ENCODE measurements around the gene STK33. TPM values are rescaled to one million over a fixed set of nuclear protein-coding genes. Genes with fewer than 3 reads are reported as not detected.

The STK33 gene
- total and polyA plus RNA-seq, 2 donors (not counting 3 experiments of a cell fraction or from before 2014, with no cell fraction given), result 0.63 to 3.4 TPM

DNA sequence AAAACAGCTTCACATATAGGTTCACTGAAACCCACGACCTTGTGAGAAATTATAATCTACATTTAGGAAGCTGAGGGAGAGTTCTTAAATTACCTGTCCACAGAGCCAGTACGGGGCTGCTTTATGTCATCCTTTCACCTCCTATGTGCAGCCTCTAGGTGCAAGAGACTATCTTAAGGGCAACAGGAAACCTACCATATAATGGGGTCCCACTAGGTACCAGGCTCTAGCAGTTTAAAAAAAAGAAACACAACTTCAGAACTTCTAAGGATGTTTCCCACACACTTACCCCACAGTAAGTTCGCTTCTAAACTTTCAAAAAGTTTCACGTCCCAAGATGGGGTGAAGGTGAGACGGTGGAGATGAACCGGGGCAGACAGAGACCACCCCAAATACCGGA is 573 bp downstream of the STK33 start:
- CTCF ChIA-PET, result interaction anchor here (1.6 kb wide), 1 partner anchor 9 kb away, joined by 5 read pairs; no protein-coding TSS in a partner anchor
- Histone ChIP-seq H2AFZ (ENCODE audit: low read depth, low read length) (peak overlapping the region; percentile 96), H3K4me2 (ENCODE audit: insufficient read depth, low read length) (peak overlapping the region; percentile 70), H3K79me2 (ENCODE audit: control insufficient read depth, insufficient read depth, low read length) (no peaks in the 10 kb centered on the region), H3K27ac (ENCODE audit: insufficient read depth, low read depth, low read length) (no peak overlapping the region), H3K36me3 (ENCODE audit: control insufficient read depth in 2 of 2, extremely low read depth in 1 of 2, insufficient read depth in 2 of 2, low read length in 2 of 2) (no peaks in the 10 kb centered on the region), H4K20me1 (replicated peaks; ENCODE audit: control insufficient read depth, extremely low read depth, insufficient read depth, low read length) (no peaks in the 10 kb centered on the region), H3K4me1 (ENCODE audit: control insufficient read depth, extremely low read depth, insufficient read depth, low read length) (peaks cover 6% of the 10 kb centered on the region), H3K27me3 (ENCODE audit: control insufficient read depth in 2 of 2, insufficient read depth in 2 of 2, low read length in 2 of 2) (peaks cover 29 to 34% of the 10 kb centered on the region in 2 experiments), H3K9me3 (replicated peaks; ENCODE audit: control insufficient read depth, insufficient read depth, low read length) (no peaks in the 10 kb centered on the region), H3K9me1 (replicated peaks; ENCODE audit: control insufficient read depth, extremely low read depth, insufficient read depth, low read length) (no peaks in the 10 kb centered on the region), H3K9ac (replicated peaks; ENCODE audit: extremely low read depth, insufficient read depth, low read length) (no peak overlapping the region), H3K4me3 (replicated peaks in 1 of 3; ENCODE audit: insufficient read depth in 1 of 3, low read depth in 1 of 3, low read length in 3 of 3) (peak overlapping the region; percentile 5 to 59 (median 48))
- FAIRE-seq (no peak), DNase-seq (ENCODE audit: low read depth, low spot score) (no peak)
- no TSS peak for BruUV-seq (replicated peaks)
- POLR2A ChIA-PET, result no interaction called here
- dilution Hi-C loops (cut with MboI; ENCODE audit: extremely low pct_ligation_motif_present, low sequenced_read_pairs), result no loop called here
- TF ChIP-seq, protein P1, sequence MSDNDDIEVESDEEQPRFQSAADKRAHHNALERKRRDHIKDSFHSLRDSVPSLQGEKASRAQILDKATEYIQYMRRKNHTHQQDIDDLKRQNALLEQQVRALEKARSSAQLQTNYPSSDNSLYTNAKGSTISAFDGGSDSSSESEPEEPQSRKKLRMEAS (IDR thresholded peaks at IDR 0.05; ENCODE audit: insufficient read depth, insufficient read length), result no peak
- TF ChIP-seq POLR2A (IDR thresholded peaks at IDR 0.05; ENCODE audit: low read depth, low read length), result no peak
- TF ChIP-seq JUN (IDR thresholded peaks at IDR 0.05; ENCODE audit: borderline replicate concordance, insufficient read depth, insufficient read length, low read depth), result no peak
- TF ChIP-seq EZH2 (IDR thresholded peaks at IDR 0.05; ENCODE audit: borderline replicate concordance, low read depth, low read length, severe bottlenecking), result no peak
- no peak for TF ChIP-seq GATA2 (IDR thresholded peaks at IDR 0.05; ENCODE audit: insufficient read depth, insufficient read length, low read depth, low read length)
- TF ChIP-seq POLR2AphosphoS5 (IDR thresholded peaks at IDR 0.05; ENCODE audit: insufficient read depth, low read depth, low read length), result no peak
- TF ChIP-seq FOS (IDR thresholded peaks at IDR 0.05; ENCODE audit: borderline replicate concordance, insufficient read depth, low read length), result no peak
- intact Hi-C loops (cut with micrococcal nuclease), result no loop called here

DNA sequence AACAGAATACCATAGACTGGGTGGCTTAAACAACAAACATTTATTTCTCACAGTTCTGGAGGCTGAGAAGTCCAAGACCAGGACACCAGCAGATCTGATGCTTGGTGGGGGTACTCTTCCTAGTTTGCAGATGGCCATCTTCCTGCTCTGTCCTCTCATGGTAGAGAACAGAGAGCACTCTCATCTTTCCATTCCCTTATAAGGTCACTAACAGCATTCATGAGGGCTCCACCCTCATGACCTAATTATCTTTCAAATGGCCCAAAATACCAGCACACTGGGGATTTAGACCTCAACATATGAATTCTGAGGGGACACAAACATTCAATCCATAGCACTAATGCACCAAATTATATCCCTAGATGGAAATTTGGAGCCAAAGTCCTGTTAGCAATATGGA is 6.1 kb downstream of the STK33 start:
- no peaks in the 10 kb centered on the region for H3K9me3 ChIP-seq (replicated peaks; ENCODE audit: control insufficient read depth, insufficient read depth, low read length)
- H3K27ac ChIP-seq (ENCODE audit: insufficient read depth, low read depth, low read length), result no peak overlapping the region
- H3K27me3 ChIP-seq (ENCODE audit: control insufficient read depth in 2 of 2, insufficient read depth in 2 of 2, low read length in 2 of 2), result peaks cover 2 to 11% of the 10 kb centered on the region in 2 experiments
- H3K4me1 ChIP-seq (ENCODE audit: control insufficient read depth, extremely low read depth, insufficient read depth, low read length), result no peaks in the 10 kb centered on the region
- no peak for DNase-seq (ENCODE audit: low read depth, low spot score)
- H3K79me2 ChIP-seq (ENCODE audit: control insufficient read depth, insufficient read depth, low read length), result no peaks in the 10 kb centered on the region
- TF ChIP-seq JUN (IDR thresholded peaks at IDR 0.05; ENCODE audit: borderline replicate concordance, insufficient read depth, insufficient read length, low read depth) (no peak), POLR2A (IDR thresholded peaks at IDR 0.05; ENCODE audit: low read depth, low read length) (no peak), FOS (IDR thresholded peaks at IDR 0.05; ENCODE audit: borderline replicate concordance, insufficient read depth, low read length) (no peak), EZH2 (IDR thresholded peaks at IDR 0.05; ENCODE audit: borderline replicate concordance, low read depth, low read length, severe bottlenecking) (no peak), GATA2 (IDR thresholded peaks at IDR 0.05; ENCODE audit: insufficient read depth, insufficient read length, low read depth, low read length) (no peak), MYC (IDR thresholded peaks at IDR 0.05; ENCODE audit: low read depth, low read length) (no peak), POLR2AphosphoS5 (IDR thresholded peaks at IDR 0.05; ENCODE audit: insufficient read depth, low read depth, low read length) (no peak)
- TF ChIP-seq, protein P1 (IDR thresholded peaks at IDR 0.05; ENCODE audit: insufficient read depth, insufficient read length), result no peak
- TF ChIP-seq, protein P2, sequence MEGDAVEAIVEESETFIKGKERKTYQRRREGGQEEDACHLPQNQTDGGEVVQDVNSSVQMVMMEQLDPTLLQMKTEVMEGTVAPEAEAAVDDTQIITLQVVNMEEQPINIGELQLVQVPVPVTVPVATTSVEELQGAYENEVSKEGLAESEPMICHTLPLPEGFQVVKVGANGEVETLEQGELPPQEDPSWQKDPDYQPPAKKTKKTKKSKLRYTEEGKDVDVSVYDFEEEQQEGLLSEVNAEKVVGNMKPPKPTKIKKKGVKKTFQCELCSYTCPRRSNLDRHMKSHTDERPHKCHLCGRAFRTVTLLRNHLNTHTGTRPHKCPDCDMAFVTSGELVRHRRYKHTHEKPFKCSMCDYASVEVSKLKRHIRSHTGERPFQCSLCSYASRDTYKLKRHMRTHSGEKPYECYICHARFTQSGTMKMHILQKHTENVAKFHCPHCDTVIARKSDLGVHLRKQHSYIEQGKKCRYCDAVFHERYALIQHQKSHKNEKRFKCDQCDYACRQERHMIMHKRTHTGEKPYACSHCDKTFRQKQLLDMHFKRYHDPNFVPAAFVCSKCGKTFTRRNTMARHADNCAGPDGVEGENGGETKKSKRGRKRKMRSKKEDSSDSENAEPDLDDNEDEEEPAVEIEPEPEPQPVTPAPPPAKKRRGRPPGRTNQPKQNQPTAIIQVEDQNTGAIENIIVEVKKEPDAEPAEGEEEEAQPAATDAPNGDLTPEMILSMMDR (IDR thresholded peaks at IDR 0.05; ENCODE audit: extremely low read depth in 1 of 2, insufficient read depth in 1 of 2, low read depth in 1 of 2, low read length in 2 of 2), result no peak
- H3K4me2 ChIP-seq (ENCODE audit: insufficient read depth, low read length), result no peak overlapping the region
- BruUV-seq (replicated peaks), result no TSS peak
- intact Hi-C loops (cut with micrococcal nuclease), result no loop called here
- no peak overlapping the region for H3K9ac ChIP-seq (replicated peaks; ENCODE audit: extremely low read depth, insufficient read depth, low read length)
- H3K4me3 ChIP-seq (replicated peaks in 1 of 3; ENCODE audit: insufficient read depth in 1 of 3, low read depth in 1 of 3, low read length in 3 of 3), result no peak overlapping the region
- CTCF ChIA-PET, result interaction anchor here (1.2 kb wide), 1 partner anchor 20 kb away, joined by 4 read pairs; no protein-coding TSS in a partner anchor
- H3K36me3 ChIP-seq (ENCODE audit: control insufficient read depth in 2 of 2, extremely low read depth in 1 of 2, insufficient read depth in 2 of 2, low read length in 2 of 2), result no peaks in the 10 kb centered on the region
- no peak overlapping the region for H2AFZ ChIP-seq (ENCODE audit: low read depth, low read length)
- no peaks in the 10 kb centered on the region for H3K9me1 ChIP-seq (replicated peaks; ENCODE audit: control insufficient read depth, extremely low read depth, insufficient read depth, low read length)
- POLR2A ChIA-PET, result no interaction called here
- dilution Hi-C loops (cut with MboI; ENCODE audit: extremely low pct_ligation_motif_present, low sequenced_read_pairs), result no loop called here
- no peaks in the 10 kb centered on the region for H4K20me1 ChIP-seq (replicated peaks; ENCODE audit: control insufficient read depth, extremely low read depth, insufficient read depth, low read length)
- FAIRE-seq, result no peak
